ENCODE data around the gene ANKRD13C.
A peak's percentile ranks its signal among the peaks of the same experiment; 100 is the strongest.

Gene ANKRD13C

GRCh38 chr1:70239940-70240339 lies 114.6 kb downstream of the ANKRD13C start:
- Histone ChIP-seq H3K9ac (ENCODE audit: low read length) (no peak overlapping the region), H3K9me3 (replicated peaks; ENCODE audit: insufficient read depth, low read length) (no peaks in the 10 kb centered on the region), H3K36me3 (replicated peaks; ENCODE audit: insufficient read depth, low read length) (peaks cover 55% of the 10 kb centered on the region), H3K79me2 (ENCODE audit: low read length) (peaks cover 72% of the 10 kb centered on the region), H2AFZ (ENCODE audit: low read length) (no peak overlapping the region), H3K9me2 (replicated peaks; ENCODE audit: insufficient read depth, low read length) (no peaks in the 10 kb centered on the region), H3K27ac (ENCODE audit: low read length) (no peak overlapping the region), H3K4me1 (ENCODE audit: low read length) (no peaks in the 10 kb centered on the region), H4K20me1 (ENCODE audit: insufficient read depth, low read length) (0 out of 2 replicates have a peak, but pooled peaks cover 3% of the 10 kb centered on the region), H3F3A (ENCODE audit: insufficient read depth, low read length) (peaks cover 2% of the 10 kb centered on the region; the same call in 1 of the 2 replicates), H3K4me3 (ENCODE audit: low read length) (no peak overlapping the region), H3K27me3 (replicated peaks; ENCODE audit: insufficient read depth, low read length) (no peaks in the 10 kb centered on the region), H3K4me2 (ENCODE audit: low read depth, low read length) (no peak overlapping the region)
- TF ChIP-seq EZH2phosphoT487 (IDR thresholded peaks at IDR 0.05; ENCODE audit: low read length) (no peak), EZH2 (optimal IDR thresholded peaks at IDR 0.05; ENCODE audit: low read depth, low read length) (no peak)
- TF ChIP-seq, protein P1, sequence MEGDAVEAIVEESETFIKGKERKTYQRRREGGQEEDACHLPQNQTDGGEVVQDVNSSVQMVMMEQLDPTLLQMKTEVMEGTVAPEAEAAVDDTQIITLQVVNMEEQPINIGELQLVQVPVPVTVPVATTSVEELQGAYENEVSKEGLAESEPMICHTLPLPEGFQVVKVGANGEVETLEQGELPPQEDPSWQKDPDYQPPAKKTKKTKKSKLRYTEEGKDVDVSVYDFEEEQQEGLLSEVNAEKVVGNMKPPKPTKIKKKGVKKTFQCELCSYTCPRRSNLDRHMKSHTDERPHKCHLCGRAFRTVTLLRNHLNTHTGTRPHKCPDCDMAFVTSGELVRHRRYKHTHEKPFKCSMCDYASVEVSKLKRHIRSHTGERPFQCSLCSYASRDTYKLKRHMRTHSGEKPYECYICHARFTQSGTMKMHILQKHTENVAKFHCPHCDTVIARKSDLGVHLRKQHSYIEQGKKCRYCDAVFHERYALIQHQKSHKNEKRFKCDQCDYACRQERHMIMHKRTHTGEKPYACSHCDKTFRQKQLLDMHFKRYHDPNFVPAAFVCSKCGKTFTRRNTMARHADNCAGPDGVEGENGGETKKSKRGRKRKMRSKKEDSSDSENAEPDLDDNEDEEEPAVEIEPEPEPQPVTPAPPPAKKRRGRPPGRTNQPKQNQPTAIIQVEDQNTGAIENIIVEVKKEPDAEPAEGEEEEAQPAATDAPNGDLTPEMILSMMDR (IDR thresholded peaks at IDR 0.05; ENCODE audit: low read length) = no peak
- DNase-seq = peak; percentile 4

- Histone ChIP-seq H4K20me1 (ENCODE audit: insufficient read depth, low read length) (no peaks in the 10 kb centered on the region; the same call in 1 of the 2 replicates), H3K79me2 (ENCODE audit: low read length) (peaks cover 74% of the 10 kb centered on the region), H3K9ac (ENCODE audit: low read length) (no peak overlapping the region), H3K27ac (ENCODE audit: low read length) (no peak overlapping the region), H3K4me1 (ENCODE audit: low read length) (no peaks in the 10 kb centered on the region), H2AFZ (ENCODE audit: low read length) (no peak overlapping the region), H3F3A (ENCODE audit: insufficient read depth, low read length) (0 out of 2 replicates have a peak, but pooled peaks cover 2% of the 10 kb centered on the region), H3K4me2 (ENCODE audit: low read depth, low read length) (no peak overlapping the region), H3K9me2 (replicated peaks; ENCODE audit: insufficient read depth, low read length) (no peaks in the 10 kb centered on the region), H3K27me3 (replicated peaks; ENCODE audit: insufficient read depth, low read length) (no peaks in the 10 kb centered on the region), H3K4me3 (ENCODE audit: low read length) (no peak overlapping the region), H3K36me3 (replicated peaks; ENCODE audit: insufficient read depth, low read length) (peaks cover 37% of the 10 kb centered on the region), H3K9me3 (replicated peaks; ENCODE audit: insufficient read depth, low read length) (no peaks in the 10 kb centered on the region)
- TF ChIP-seq EZH2 (optimal IDR thresholded peaks at IDR 0.05; ENCODE audit: low read depth, low read length) = no peak
- TF ChIP-seq, protein P1 (IDR thresholded peaks at IDR 0.05; ENCODE audit: low read length) = no peak
- DNase-seq = no peak
These were observed 119.8 kb downstream of the ANKRD13C start for GRCh38 chr1:70234733-70235132.

DNA sequence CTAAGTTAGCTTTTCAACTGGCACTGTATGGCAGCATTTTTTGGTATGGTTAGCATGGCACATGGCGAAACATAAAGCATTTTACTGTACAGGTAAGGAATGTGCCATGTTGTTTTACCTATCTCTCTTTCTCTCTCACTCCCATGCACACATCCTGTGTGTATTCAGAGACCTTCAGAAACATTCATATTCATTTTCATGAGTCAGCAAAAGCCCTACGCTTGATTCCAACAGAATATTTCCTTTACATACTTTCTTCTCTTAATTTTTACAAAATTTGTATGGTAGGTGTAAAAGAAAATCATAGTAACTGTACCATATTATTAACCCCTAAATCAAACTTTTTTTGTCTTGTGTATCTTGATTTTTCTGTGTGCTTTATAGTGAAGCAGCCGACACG lies 123.0 kb downstream of the ANKRD13C start:
- Histone ChIP-seq H3K4me2 (ENCODE audit: low read depth, low read length) (no peak overlapping the region), H4K20me1 (ENCODE audit: insufficient read depth, low read length) (peaks cover 17% of the 10 kb centered on the region), H3K9ac (ENCODE audit: low read length) (no peak overlapping the region), H3K27me3 (replicated peaks; ENCODE audit: insufficient read depth, low read length) (no peaks in the 10 kb centered on the region), H2AFZ (ENCODE audit: low read length) (no peak overlapping the region), H3K79me2 (ENCODE audit: low read length) (peaks cover 83% of the 10 kb centered on the region), H3K4me1 (ENCODE audit: low read length) (peaks cover 19% of the 10 kb centered on the region), H3K9me2 (replicated peaks; ENCODE audit: insufficient read depth, low read length) (no peaks in the 10 kb centered on the region), H3K27ac (ENCODE audit: low read length) (no peak overlapping the region), H3K4me3 (ENCODE audit: low read length) (no peak overlapping the region), H3K9me3 (replicated peaks; ENCODE audit: insufficient read depth, low read length) (no peaks in the 10 kb centered on the region), H3F3A (ENCODE audit: insufficient read depth, low read length) (no peaks in the 10 kb centered on the region), H3K36me3 (replicated peaks; ENCODE audit: insufficient read depth, low read length) (peaks cover 31% of the 10 kb centered on the region)
- no peak for DNase-seq
- TF ChIP-seq EZH2 (optimal IDR thresholded peaks at IDR 0.05; ENCODE audit: low read depth, low read length) (no peak), EZH2phosphoT487 (IDR thresholded peaks at IDR 0.05; ENCODE audit: low read length) (no peak)
- TF ChIP-seq, protein P1 (IDR thresholded peaks at IDR 0.05; ENCODE audit: low read length) = no peak

Data from MM.1S (cell line).